Heart left ventricle (tissue), 16 donors: ENCODE measurements around the gene SPEF2. TPM values are rescaled to one million over a fixed set of nuclear protein-coding genes. Genes with fewer than 3 reads are reported as not detected.
A peak's percentile ranks its signal among the peaks of the same experiment; 100 is the strongest.

Experiments
- ATAC-seq, 4 donors: fragments of 200-7000 bp; cut with Tn5 transposase; one replicate each; pipeline ENCODE4 v1.9.1; 2020 to 2022; ENCODE audit warnings: moderate library complexity in 4 of 4, mild to moderate bottlenecking in 3 of 4, moderate number of reproducible peaks in 1 of 4
- DNase-seq, 5 donors: peaks; one replicate each; pipeline ENCODE4 v3.0.0-alpha.2; 2020
- H3K27ac ChIP-seq, 12 donors: fragments of 200-600 bp; sonication (generic) in 4 of 12; one replicate each; pipeline versions ENCODE4 v1.5.0 to v1.8.0; 2016 to 2022; ENCODE audit warnings: mild to moderate bottlenecking in 2 of 12
- H3K27me3 ChIP-seq, 9 donors: fragments of 200-600 bp; sonication (generic) in 2 of 9; one replicate each; pipeline versions ENCODE4 v1.5.1 to v1.8.0; 2016 to 2022; ENCODE audit warnings: mild to moderate bottlenecking in 3 of 9
- H3K36me3 ChIP-seq, 9 donors: fragments of 200-600 bp; sonication (generic) in 2 of 9; one replicate each; pipeline versions ENCODE4 v1.5.0 to v1.8.0; 2018 to 2022; ENCODE audit warnings: mild to moderate bottlenecking in 2 of 9
- H3K4me1 ChIP-seq, 12 donors: fragments of 200-600 bp; sonication (generic) in 4 of 12; one replicate each; pipeline versions ENCODE4 v1.5.0 to v1.8.0; 2016 to 2022; ENCODE audit warnings: mild to moderate bottlenecking in 3 of 12
- H3K4me3 ChIP-seq, 12 donors: fragments of 200-600 bp; sonication (generic) in 4 of 12; one replicate each; pipeline versions ENCODE4 v1.5.0 to v1.8.0; 2017 to 2022; ENCODE audit warnings: mild to moderate bottlenecking in 9 of 12, moderate library complexity in 4 of 12
- H3K9me3 ChIP-seq, 12 donors: fragments of 200-600 bp; sonication (generic) in 4 of 12; one replicate each; pipeline versions ENCODE4 v1.5.0 to v1.8.0; 2016 to 2022; ENCODE audit warnings: mild to moderate bottlenecking in 1 of 12
- CTCF ChIP-seq, 12 donors: fragments of 200-600 bp; sonication (generic) in 4 of 12; IDR thresholded peaks; one replicate each; pipeline versions ENCODE4 v1.5.0 to v1.8.0; 2018 to 2022; ENCODE audit warnings: antibody characterized with exemption in 12 of 12, mild to moderate bottlenecking in 5 of 12
- POLR2A ChIP-seq, 2 donors: fragments of 450-650 bp; IDR thresholded peaks; one replicate each; pipeline ENCODE4 v1.6.1; 2017; ENCODE audit warnings: antibody characterized with exemption in 2 of 2, mild to moderate bottlenecking in 2 of 2, moderate library complexity in 2 of 2
- WGBS, 4 donors: extraction: QIAGEN DNeasy Blood & Tissue Kit in 2 of 4; methylation state at CpG; one replicate each; pipeline versions ENCODE4 v1.1.5 to v1.1.7; 2013 to 2018; 5-methylcytosine and 5-hydroxymethylcytosine counted together
- intact Hi-C, 10 donors: fragments of 100-400 bp; cut with DNase I; formaldehyde crosslinking; loops; one replicate each; pipeline versions ENCODE4 v1.11.1 to v1.14.2; 2022
- polyA plus RNA-seq, 2 donors: library from polyadenylated mRNA; stranded (reverse); fragments of 200-250 nt; gene quantifications; one replicate each; pipeline ENCODE4 v1.2.3, GENCODE V29; 2013
- total RNA-seq, 9 donors: library from RNA; depleted of rRNA in 2 of 9; stranded (reverse); fragments of >200 nt in 2 of 9; fragmentation: NEBNext Ultra II Directional in 3 of 9; extraction: Animal tissue kit (Norgen Biotek cat#: 25700) in 3 of 9; gene quantifications; one replicate each; pipeline versions ENCODE4 v1.1.0 to v1.2.4, GENCODE V29; 2016 to 2023
- donor health status: ischemic (EF 13 %, LVEDD 7.1; RV severe dilation, severe dysfunction).
- donor health status: healthy with polysubstance abuse.
- donor health status: DM: no; HTN: yes; CAD: no.
- donor health status: DM: no; HTN: no; CAD: no.
- donor health status: ischemic (EF 25% LVEDD 6.9; RV normal size, moderate dysfunction).
- donor health status: ischemic (EF 25% LVEDD 5.7; RV mildly dilated, moderate dysfunction).
- donor health status: healthy.
- donor health status: DM: yes; HTN: yes; CAD: no.
- donor health status: ischemic (EF 35%, LVEDD 5.7; RV mildly dilated, moderate dysfunction).
- donor health status: nonischemic (EF 11% LVEDD 7.7; RV severe dilation, severe dysfunction).
- donor health status: DM: yes; HTN: yes; CAD: no.
- donor health status: PGD.
- donor health status: ischemic (EF 29% LVEDD 5.4; RV normal size, mild dysfunction).
- donor health status: nonischemic (EF 23%, LVEDD 6.1; RV moderate dilation, normal function).

Gene SPEF2
- total and polyA plus RNA-seq, 11 donors, result 0.46 to 4.1 (median 1.3) TPM

GRCh38 chr5:35811108-35811741, 193.6 kb downstream of the SPEF2 start:
- intact Hi-C loops, result loop anchor here in 1 of 10 donors (5.0 kb wide), 1 partner anchor 34 kb away; no protein-coding TSS in a partner anchor
- no peak for ATAC-seq

GRCh38 chr5:35813521-35813920, 195.9 kb downstream of the SPEF2 start:
- ATAC-seq (no peak), DNase-seq (no peak)
- Histone ChIP-seq H3K27ac (no peak overlapping the region), H3K27me3 (no peaks in the 10 kb centered on the region), H3K9me3 (no peaks in the 10 kb centered on the region), H3K36me3 (no peaks in the 10 kb centered on the region), H3K4me1 (peaks cover 0 to 4% (median 0%) of the 10 kb centered on the region in 12 donors), H3K4me3 (no peak overlapping the region)
- intact Hi-C loops, result loop anchor here in 1 of 10 donors (5.0 kb wide), 1 partner anchor 36 kb away; no protein-coding TSS in a partner anchor
- TF ChIP-seq POLR2A (IDR thresholded peaks at IDR 0.05) (no peak), CTCF (IDR thresholded peaks at IDR 0.05) (no peak)
- WGBS, 4 donors, result 77 to 82% (median 80%) methylated on average over 1 of the region's 1 CpG

More at GRCh38 chr5:35811108-35811741, 193.6 kb downstream of the SPEF2 start:
- TF ChIP-seq CTCF (IDR thresholded peaks at IDR 0.05), result no peak
- no peak for TF ChIP-seq POLR2A (IDR thresholded peaks at IDR 0.05)
- Histone ChIP-seq H3K4me3 (no peak overlapping the region), H3K9me3 (no peaks in the 10 kb centered on the region), H3K36me3 (no peaks in the 10 kb centered on the region), H3K27me3 (no peaks in the 10 kb centered on the region), H3K27ac (peak overlapping the region in 1 of 12 donors; percentile 68), H3K4me1 (peaks cover 0 to 4% (median 0%) of the 10 kb centered on the region in 12 donors)
- WGBS, 4 donors, result 78 to 93% (median 85%) methylated on average over 3 of the region's 3 CpGs
- DNase-seq, result no peak

- ATAC-seq, result no peak
- intact Hi-C loops, result loop anchor here in 1 of 10 donors (5.0 kb wide), 1 partner anchor 38 kb away; no protein-coding TSS in a partner anchor
- no peak overlapping the region for H3K4me3 ChIP-seq
- no peaks in the 10 kb centered on the region for H3K9me3 ChIP-seq
- TF ChIP-seq POLR2A (IDR thresholded peaks at IDR 0.05) (no peak), CTCF (IDR thresholded peaks at IDR 0.05) (peak in 7 of 12 donors; percentile 32 to 47 (median 46))
- no peak for DNase-seq
- no peaks in the 10 kb centered on the region for H3K36me3 ChIP-seq
- no peak overlapping the region for H3K27ac ChIP-seq
- H3K27me3 ChIP-seq, result no peaks in the 10 kb centered on the region
- H3K4me1 ChIP-seq, result peaks cover 0 to 4% (median 0%) of the 10 kb centered on the region in 12 donors
- WGBS, 4 donors, result 75 to 78% (median 76%) methylated on average over 10 of the region's 10 CpGs
Measured at GRCh38 chr5:35815089-35815936, 197.7 kb downstream of the SPEF2 start.
